GM12878 (cell line): ENCODE data around the gene BARD1. TPM values are rescaled to one million over a fixed set of nuclear protein-coding genes. Genes with fewer than 3 reads are reported as not detected.

Experiments used
- ATF7 ChIP-seq: fragments of 450-650 bp; IDR thresholded peaks from 2 replicates; pipeline ENCODE4 v1.6.1; 2016; ENCODE audit warnings: low read depth, mild to moderate bottlenecking
- CTCF ChIP-seq, 3 experiments: IDR thresholded peaks in 2 of 3; conservative IDR thresholded peaks in 1 of 3; 2 replicates each; pipeline ENCODE4 v1.5.1; 2011; ENCODE audit warnings: low read depth in 3 of 3, low read length in 3 of 3, mild to moderate bottlenecking in 3 of 3, control low read depth in 2 of 3, moderate library complexity in 2 of 3, inconsistent platforms in 1 of 3, mixed read lengths in 1 of 3; ENCODE audit not compliant: control insufficient read depth in 2 of 3, insufficient read depth in 1 of 3; ENCODE audit errors: extremely low read depth in 1 of 3
- ESRRA ChIP-seq: IDR thresholded peaks from 2 replicates; pipeline ENCODE4 v1.6.1; 2012; ENCODE audit warnings: mild to moderate bottlenecking, low read length, improper control_type of control experiment
- IKZF2 ChIP-seq, 2 experiments: fragments of 450-650 bp; IDR thresholded peaks; 2 replicates each; pipeline ENCODE4 v1.6.1; 2017; ENCODE audit warnings: mild to moderate bottlenecking in 2 of 2, moderate library complexity in 2 of 2
- IRF4 ChIP-seq: IDR thresholded peaks from 2 replicates; pipeline ENCODE4 v1.6.1; 2011; ENCODE audit warnings: low read depth, low read length
- MYB ChIP-seq: fragments of 150-350 bp; IDR thresholded peaks from 2 replicates; pipeline ENCODE4 v1.6.1; 2014; ENCODE audit warnings: mild to moderate bottlenecking, low read depth, low read length, borderline replicate concordance
- RCOR1 ChIP-seq: conservative IDR thresholded peaks from 2 replicates; pipeline ENCODE4 v1.6.1; 2012; ENCODE audit warnings: low read depth, low read length, improper control_type of control experiment
- RUNX3 ChIP-seq: IDR thresholded peaks from 2 replicates; pipeline ENCODE4 v1.6.1; 2012; ENCODE audit warnings: low read length, inconsistent platforms
- SUZ12 ChIP-seq: fragments of 200-600 bp; sonication (generic); IDR thresholded peaks from one replicate; pipeline ENCODE4 v1.6.1; 2018; ENCODE audit warnings: antibody characterized with exemption, mild to moderate bottlenecking; ENCODE audit not compliant: unreplicated experiment
- ZBTB40 ChIP-seq: fragments of 450-650 bp; IDR thresholded peaks from 2 replicates; pipeline ENCODE4 v1.6.1; 2016; ENCODE audit warnings: mild to moderate bottlenecking, moderate library complexity, borderline replicate concordance
- ZNF384 ChIP-seq: IDR thresholded peaks from 2 replicates; pipeline ENCODE4 v1.6.1; 2012; ENCODE audit warnings: low read depth, mild to moderate bottlenecking, low read length, improper control_type of control experiment, borderline replicate concordance
- polyA plus RNA-seq, 11 experiments: library from polyadenylated mRNA; depleted of rRNA in 4 of 11; unstranded in 6 of 11; stranded (reverse) in 5 of 11; fragments of >200 nt; fragmentation: Nextera tagmentation in 4 of 11; fragmentation: Illumina TruSeq in 1 of 11; extraction: Ambion mirVana in 4 of 11; extraction: Trizol in 1 of 11; gene quantifications; 1 replicate in 1 of 11; 2 replicates in 10 of 11; pipeline versions ENCODE4 v1.2.1 to v1.2.3, GENCODE V29; 2011 to 2016; ENCODE audit warnings: inconsistent platforms in 2 of 11, missing spikeins in 2 of 11, low read depth in 1 of 11
- total RNA-seq, 4 experiments: library from RNA; depleted of rRNA in 3 of 4; stranded (reverse); fragments of >200 nt in 3 of 4; fragmentation: Illumina TruSeq in 1 of 4; extraction: Trizol in 1 of 4; gene quantifications; 2 replicates each; pipeline versions ENCODE4 v1.2.1 to v1.2.3, GENCODE V29; 2013 to 2021
- TF ChIP-seq, protein P1 (sequence below): fragments of 450-650 bp; IDR thresholded peaks from 2 replicates; pipeline ENCODE4 v1.6.1; 2017; ENCODE audit warnings: mild to moderate bottlenecking, moderate library complexity

BARD1 gene
- total and polyA plus RNA-seq, 10 of the 15 experiments (the other 5 are each of a cell fraction or from before 2014, with no cell fraction given): 15.3 to 45.7 (median 31.6) TPM

- peak; percentile 9; the same call in 1 of the 2 replicates for TF ChIP-seq RUNX3
- TF ChIP-seq ATF7: 0 out of 2 replicates have a peak, but pooled peaks have one; percentile 14
- TF ChIP-seq, protein P1, sequence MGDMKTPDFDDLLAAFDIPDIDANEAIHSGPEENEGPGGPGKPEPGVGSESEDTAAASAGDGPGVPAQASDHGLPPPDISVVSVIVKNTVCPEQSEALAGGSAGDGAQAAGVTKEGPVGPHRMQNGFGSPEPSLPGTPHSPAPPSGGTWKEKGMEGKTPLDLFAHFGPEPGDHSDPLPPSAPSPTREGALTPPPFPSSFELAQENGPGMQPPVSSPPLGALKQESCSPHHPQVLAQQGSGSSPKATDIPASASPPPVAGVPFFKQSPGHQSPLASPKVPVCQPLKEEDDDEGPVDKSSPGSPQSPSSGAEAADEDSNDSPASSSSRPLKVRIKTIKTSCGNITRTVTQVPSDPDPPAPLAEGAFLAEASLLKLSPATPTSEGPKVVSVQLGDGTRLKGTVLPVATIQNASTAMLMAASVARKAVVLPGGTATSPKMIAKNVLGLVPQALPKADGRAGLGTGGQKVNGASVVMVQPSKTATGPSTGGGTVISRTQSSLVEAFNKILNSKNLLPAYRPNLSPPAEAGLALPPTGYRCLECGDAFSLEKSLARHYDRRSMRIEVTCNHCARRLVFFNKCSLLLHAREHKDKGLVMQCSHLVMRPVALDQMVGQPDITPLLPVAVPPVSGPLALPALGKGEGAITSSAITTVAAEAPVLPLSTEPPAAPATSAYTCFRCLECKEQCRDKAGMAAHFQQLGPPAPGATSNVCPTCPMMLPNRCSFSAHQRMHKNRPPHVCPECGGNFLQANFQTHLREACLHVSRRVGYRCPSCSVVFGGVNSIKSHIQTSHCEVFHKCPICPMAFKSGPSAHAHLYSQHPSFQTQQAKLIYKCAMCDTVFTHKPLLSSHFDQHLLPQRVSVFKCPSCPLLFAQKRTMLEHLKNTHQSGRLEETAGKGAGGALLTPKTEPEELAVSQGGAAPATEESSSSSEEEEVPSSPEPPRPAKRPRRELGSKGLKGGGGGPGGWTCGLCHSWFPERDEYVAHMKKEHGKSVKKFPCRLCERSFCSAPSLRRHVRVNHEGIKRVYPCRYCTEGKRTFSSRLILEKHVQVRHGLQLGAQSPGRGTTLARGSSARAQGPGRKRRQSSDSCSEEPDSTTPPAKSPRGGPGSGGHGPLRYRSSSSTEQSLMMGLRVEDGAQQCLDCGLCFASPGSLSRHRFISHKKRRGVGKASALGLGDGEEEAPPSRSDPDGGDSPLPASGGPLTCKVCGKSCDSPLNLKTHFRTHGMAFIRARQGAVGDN: no peak
- TF ChIP-seq RCOR1: no peak
- no peak for TF ChIP-seq IRF4
- no peak for TF ChIP-seq ESRRA
- no peak for TF ChIP-seq ZNF384
- peak; percentile 79 for TF ChIP-seq ZBTB40
- no peak for TF ChIP-seq CTCF (IDR thresholded peaks at IDR 0.05 in 2 of 3, conservative IDR thresholded peaks at IDR 0.05 in 1 of 3; ENCODE audit: control insufficient read depth in 2 of 3, extremely low read depth in 1 of 3, insufficient read depth in 1 of 3, low read depth in 3 of 3, low read length in 3 of 3)
- no peak for TF ChIP-seq MYB
- TF ChIP-seq SUZ12: no peak
- no peak for TF ChIP-seq IKZF2 (IDR thresholded peaks at IDR 0.05)
Observed at GRCh38 chr2:214801068-214801467, 8.4 kb downstream of the BARD1 start (continued).
